HG03378 (cell line): ENCODE data around the gene CD99L2.

Experiments used
- ATAC-seq: cut with Tn5 transposase; IDR thresholded peaks from one replicate; pipeline ENCODE4 v1.9.1; 2021; ENCODE audit warnings: mild to moderate bottlenecking, moderate library complexity; ENCODE audit not compliant: unreplicated experiment

CD99L2 gene

GRCh38 chrX:150766351-150767044 is 132.0 kb downstream of the CD99L2 start:
- ATAC-seq = no peak

- ATAC-seq = no peak
These were observed 132.6 kb downstream of the CD99L2 start for GRCh38 chrX:150765782-150766350.

GRCh38 chrX:150765237-150765636 is 133.2 kb downstream of the CD99L2 start:
- ATAC-seq = no peak

- ATAC-seq = no peak
These were observed 134.7 kb downstream of the CD99L2 start for GRCh38 chrX:150763810-150764209.

GRCh38 chrX:150763303-150763797 is 135.1 kb downstream of the CD99L2 start:
- no peak for ATAC-seq

- no peak for ATAC-seq
These were observed 136.0 kb downstream of the CD99L2 start for GRCh38 chrX:150762258-150763165.

- no peak for ATAC-seq
These were observed 136.7 kb downstream of the CD99L2 start for GRCh38 chrX:150761819-150762216.

GRCh38 chrX:150761176-150761818 is 137.2 kb downstream of the CD99L2 start:
- ATAC-seq = no peak

- no peak for ATAC-seq
These were observed 138.7 kb downstream of the CD99L2 start for GRCh38 chrX:150759568-150760416.

- no peak for ATAC-seq
These were observed 141.1 kb downstream of the CD99L2 start for GRCh38 chrX:150757371-150757770.

- no peak for ATAC-seq
These were observed 144.5 kb downstream of the CD99L2 start for GRCh38 chrX:150753968-150754367.

- no peak for ATAC-seq
These were observed 145.1 kb downstream of the CD99L2 start for GRCh38 chrX:150753357-150753756.

GRCh38 chrX:150752124-150752523 is 146.3 kb downstream of the CD99L2 start:
- ATAC-seq = no peak

GRCh38 chrX:150736475-150736874 is 162.0 kb downstream of the CD99L2 start:
- no peak for ATAC-seq

GRCh38 chrX:150731795-150732194 is 166.7 kb downstream of the CD99L2 start:
- no peak for ATAC-seq

GRCh38 chrX:150730719-150731118 is 167.7 kb downstream of the CD99L2 start:
- no peak for ATAC-seq

- no peak for ATAC-seq
These were observed 168.5 kb downstream of the CD99L2 start for GRCh38 chrX:150729956-150730355.

- no peak for ATAC-seq
These were observed 178.8 kb downstream of the CD99L2 start for GRCh38 chrX:150719621-150720020.
